GM23338 (cell line): Measurements from ENCODE around the gene PRDM1. TPM values are rescaled to one million over a fixed set of nuclear protein-coding genes. Genes with fewer than 3 reads are reported as not detected.

Source experiments
- ATAC-seq: fragments of 200-7000 bp; cut with Tn5 transposase; 3 replicates; pipeline ENCODE4 v1.9.1; 2020
- DNase-seq: peaks from one replicate; pipeline ENCODE4 v3.0.0-alpha.2; 2015; ENCODE audit warnings: low spot score
- H2AFZ ChIP-seq: fragments of 200-600 bp; sonication (generic); 2 replicates; pipeline ENCODE4 v1.8.0; 2016; ENCODE audit warnings: antibody characterized with exemption, mild to moderate bottlenecking, moderate library complexity
- H3F3A ChIP-seq: fragments of 200-600 bp; sonication (generic); replicated peaks from 2 replicates; pipeline ENCODE4 v1.8.0; 2017; ENCODE audit warnings: antibody characterized with exemption, mixed run types, low read depth
- H3K27ac ChIP-seq: fragments of 200-600 bp; sonication (generic); 2 replicates; pipeline ENCODE4 v1.6.1; 2016; ENCODE audit warnings: low read depth
- H3K27me3 ChIP-seq: fragments of 200-600 bp; sonication (generic); 2 replicates; pipeline ENCODE4 v1.8.0; 2016; ENCODE audit warnings: mild to moderate bottlenecking, mixed run types, moderate library complexity; ENCODE audit not compliant: insufficient read depth
- H3K36me3 ChIP-seq: fragments of 200-600 bp; sonication (generic); 2 replicates; pipeline ENCODE4 v1.8.0; 2016; ENCODE audit warnings: mild to moderate bottlenecking; ENCODE audit not compliant: insufficient read depth
- H3K4me1 ChIP-seq: fragments of 200-600 bp; sonication (generic); 2 replicates; pipeline ENCODE4 v1.8.0; 2016; ENCODE audit warnings: mild to moderate bottlenecking, moderate library complexity; ENCODE audit not compliant: insufficient read depth
- H3K4me2 ChIP-seq: fragments of 200-600 bp; sonication (generic); 2 replicates; pipeline ENCODE4 v1.7.1; 2017; ENCODE audit warnings: mixed run types
- H3K4me3 ChIP-seq: fragments of 200-600 bp; sonication (generic); 2 replicates; pipeline ENCODE4 v1.6.1; 2016; ENCODE audit warnings: mixed run types
- H3K79me2 ChIP-seq: fragments of 200-600 bp; sonication (generic); replicated peaks from 2 replicates; pipeline ENCODE4 v1.8.0; 2017; ENCODE audit warnings: mild to moderate bottlenecking; ENCODE audit not compliant: insufficient read depth
- H3K9me2 ChIP-seq: fragments of 200-600 bp; sonication (generic); 2 replicates; pipeline ENCODE4 v1.8.0; 2017; ENCODE audit not compliant: insufficient read depth
- H4K20me1 ChIP-seq: fragments of 200-600 bp; sonication (generic); replicated peaks from 2 replicates; pipeline ENCODE4 v1.8.0; 2017; ENCODE audit warnings: mild to moderate bottlenecking; ENCODE audit not compliant: insufficient read depth
- H3K27ac Mint-ChIP-seq: 2 replicates; pipeline ENCODE4 v1.8.0; 2020; ENCODE audit warnings: inconsistent platforms, mild to moderate bottlenecking, moderate library complexity, mixed read lengths
- H3K27me3 Mint-ChIP-seq: 3 replicates; pipeline ENCODE4 v1.8.0; 2022; ENCODE audit warnings: low read depth, mild to moderate bottlenecking, moderate library complexity, mixed read lengths, inconsistent platforms; ENCODE audit not compliant: insufficient read depth, poor library complexity
- H3K36me3 Mint-ChIP-seq: 3 replicates; pipeline ENCODE4 v1.8.0; 2021; ENCODE audit warnings: low read depth, mild to moderate bottlenecking, inconsistent platforms, moderate library complexity, mixed read lengths
- H3K4me1 Mint-ChIP-seq: 3 replicates; pipeline ENCODE4 v1.8.0; 2020; ENCODE audit warnings: mild to moderate bottlenecking, inconsistent platforms, mixed read lengths
- H3K4me3 Mint-ChIP-seq: 3 replicates; pipeline ENCODE4 v1.8.0; 2021; ENCODE audit warnings: moderate library complexity, mild to moderate bottlenecking, inconsistent platforms, mixed read lengths
- H3K9me3 Mint-ChIP-seq: 3 replicates; pipeline ENCODE4 v1.8.0; 2020; ENCODE audit warnings: moderate library complexity, mild to moderate bottlenecking, inconsistent platforms, mixed read lengths
- CREB1 ChIP-seq: fragments of 250-450 bp; sonication (Bioruptor Pico); IDR thresholded peaks from 2 replicates; pipeline ENCODE4 v1.5.0; 2020; ENCODE audit warnings: low read depth, mild to moderate bottlenecking, moderate library complexity
- EZH2 ChIP-seq: fragments of 200-600 bp; sonication (generic); IDR thresholded peaks from one replicate; pipeline ENCODE4 v1.8.0; 2017; ENCODE audit warnings: antibody characterized with exemption, mild to moderate bottlenecking, low read depth; ENCODE audit not compliant: unreplicated experiment
- EZH2phosphoT487 ChIP-seq: fragments of 200-600 bp; sonication (generic); IDR thresholded peaks from one replicate; pipeline ENCODE4 v1.8.1; 2018; ENCODE audit warnings: antibody characterized with exemption; ENCODE audit not compliant: unreplicated experiment
- NANOG ChIP-seq: IDR thresholded peaks from 2 replicates; pipeline ENCODE4 v1.6.1; 2016; ENCODE audit warnings: antibody characterized with exemption, borderline replicate concordance
- POLR2AphosphoS5 ChIP-seq: IDR thresholded peaks from 2 replicates; pipeline ENCODE4 v1.6.1; 2016; ENCODE audit warnings: antibody characterized with exemption, low read depth
- STAT1 ChIP-seq: IDR thresholded peaks from one replicate; pipeline ENCODE4 v1.6.1; 2016; ENCODE audit warnings: antibody characterized with exemption; ENCODE audit not compliant: unreplicated experiment
- ZNF114 ChIP-seq: fragments of 250-450 bp; sonication (Bioruptor Pico); IDR thresholded peaks from 2 replicates; pipeline ENCODE4 v1.5.0; 2020; ENCODE audit warnings: mild to moderate bottlenecking, moderate library complexity
- ZNF462 ChIP-seq: fragments of 250-450 bp; sonication (Bioruptor Pico); IDR thresholded peaks from 2 replicates; pipeline ENCODE4 v1.5.0; 2020; ENCODE audit warnings: mild to moderate bottlenecking, moderate library complexity
- polyA plus RNA-seq: library from polyadenylated mRNA; unstranded; fragments of >200 nt; fragmentation: Nextera tagmentation; extraction: Ambion mirVana; gene quantifications from 2 replicates; pipeline ENCODE4 v1.2.1, GENCODE V29; 2016
- total RNA-seq: library from RNA; depleted of rRNA; stranded (reverse); fragments of >200 nt; shearing (Covaris generic); gene quantifications from 2 replicates; pipeline ENCODE4 v1.2.3, GENCODE V29; 2014
- TF ChIP-seq, protein P1 (sequence below), 2 experiments: fragments of 200-600 bp in 1 of 2; sonication (generic) in 1 of 2; conservative IDR thresholded peaks; 2 replicates each; pipeline versions ENCODE4 v1.5.1 to v1.6.1; 2016 to 2017; ENCODE audit warnings: antibody characterized with exemption in 2 of 2, low read depth in 2 of 2, mild to moderate bottlenecking in 2 of 2, moderate library complexity in 1 of 2

The PRDM1 gene
- total and polyA plus RNA-seq, 2 experiments from 2014 or later = 0.65 to 0.73 TPM

GRCh38 chr6:106106276-106107042 lies 20.3 kb downstream of the PRDM1 start:
- H3K36me3 ChIP-seq = no peaks in the 10 kb centered on the region
- H2AFZ ChIP-seq = no peak overlapping the region
- H4K20me1 ChIP-seq = no peaks in the 10 kb centered on the region
- no peak overlapping the region for H3K4me3 Mint-ChIP-seq
- H3K27me3 Mint-ChIP-seq = peaks cover 4% of the 10 kb centered on the region
- H3K4me3 ChIP-seq = no peak overlapping the region
- peaks cover 7% of the 10 kb centered on the region for H3K4me1 Mint-ChIP-seq
- no peaks in the 10 kb centered on the region for H3K9me2 ChIP-seq
- H3F3A ChIP-seq = no peaks in the 10 kb centered on the region
- H3K9me3 Mint-ChIP-seq = no peaks in the 10 kb centered on the region
- H3K79me2 ChIP-seq = no peaks in the 10 kb centered on the region
- no peaks in the 10 kb centered on the region for H3K36me3 Mint-ChIP-seq
- no peak overlapping the region for H3K27ac ChIP-seq
- H3K4me2 ChIP-seq = no peak overlapping the region
- no peak overlapping the region for H3K27ac Mint-ChIP-seq
- no peaks in the 10 kb centered on the region for H3K27me3 ChIP-seq
- ATAC-seq (no peak), DNase-seq (no peak)
- peaks cover 5% of the 10 kb centered on the region; the same call in 1 of the 2 replicates for H3K4me1 ChIP-seq
- no peak for TF ChIP-seq CREB1 (CRISPR knock-in tag)
- TF ChIP-seq EZH2 = no peak
- TF ChIP-seq STAT1 = no peak
- no peak for TF ChIP-seq NANOG
- TF ChIP-seq, protein P1, sequence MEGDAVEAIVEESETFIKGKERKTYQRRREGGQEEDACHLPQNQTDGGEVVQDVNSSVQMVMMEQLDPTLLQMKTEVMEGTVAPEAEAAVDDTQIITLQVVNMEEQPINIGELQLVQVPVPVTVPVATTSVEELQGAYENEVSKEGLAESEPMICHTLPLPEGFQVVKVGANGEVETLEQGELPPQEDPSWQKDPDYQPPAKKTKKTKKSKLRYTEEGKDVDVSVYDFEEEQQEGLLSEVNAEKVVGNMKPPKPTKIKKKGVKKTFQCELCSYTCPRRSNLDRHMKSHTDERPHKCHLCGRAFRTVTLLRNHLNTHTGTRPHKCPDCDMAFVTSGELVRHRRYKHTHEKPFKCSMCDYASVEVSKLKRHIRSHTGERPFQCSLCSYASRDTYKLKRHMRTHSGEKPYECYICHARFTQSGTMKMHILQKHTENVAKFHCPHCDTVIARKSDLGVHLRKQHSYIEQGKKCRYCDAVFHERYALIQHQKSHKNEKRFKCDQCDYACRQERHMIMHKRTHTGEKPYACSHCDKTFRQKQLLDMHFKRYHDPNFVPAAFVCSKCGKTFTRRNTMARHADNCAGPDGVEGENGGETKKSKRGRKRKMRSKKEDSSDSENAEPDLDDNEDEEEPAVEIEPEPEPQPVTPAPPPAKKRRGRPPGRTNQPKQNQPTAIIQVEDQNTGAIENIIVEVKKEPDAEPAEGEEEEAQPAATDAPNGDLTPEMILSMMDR (conservative IDR thresholded peaks at IDR 0.05; ENCODE audit: low read depth in 2 of 2) = no peak
- no peak for TF ChIP-seq POLR2AphosphoS5
- no peak for TF ChIP-seq ZNF114 (CRISPR knock-in tag)
- TF ChIP-seq EZH2phosphoT487 = no peak
- no peak for TF ChIP-seq ZNF462 (CRISPR knock-in tag)
